ENCODE measurements around the gene TJAP1. TPM values are rescaled to one million over a fixed set of nuclear protein-coding genes. Genes with fewer than 3 reads are reported as not detected.
A peak's percentile ranks its signal among the peaks of the same experiment; 100 is the strongest.

Gene TJAP1
- total and polyA plus RNA-seq, 8 donors, result 24.5 to 46.9 (median 37.5) TPM

GRCh38 chr6:43475516-43475915, 1.9 kb upstream of the TJAP1 start:
- H3K9me3 ChIP-seq, result no peaks in the 10 kb centered on the region
- intact Hi-C loops (cut with DNase I), result no loop called here

GRCh38 chr6:43476746-43477145, 624 bp upstream of the TJAP1 start:
- no peak for ATAC-seq
- Histone ChIP-seq H3K27me3 (peaks cover 0 to 7% of the 10 kb centered on the region in 2 donors), H3K4me3 (peak overlapping the region; percentile 57 to 70), H3K27ac (peak overlapping the region in 1 of 2 donors; percentile 75), H3K9me3 (no peaks in the 10 kb centered on the region), H3K4me1 (peaks cover 12 to 25% of the 10 kb centered on the region in 2 donors), H3K36me3 (no peaks in the 10 kb centered on the region)
- intact Hi-C loops (cut with DNase I), result no loop called here
- no peak for DNase-seq
- TF ChIP-seq CTCF (IDR thresholded peaks at IDR 0.05), result no peak

More at GRCh38 chr6:43475516-43475915, 1.9 kb upstream of the TJAP1 start:
- Histone ChIP-seq H3K27me3 (peaks cover 0 to 14% of the 10 kb centered on the region in 2 donors), H3K27ac (no peak overlapping the region), H3K4me1 (peaks cover 12 to 25% of the 10 kb centered on the region in 2 donors), H3K36me3 (no peaks in the 10 kb centered on the region), H3K4me3 (no peak overlapping the region)
- no peak for TF ChIP-seq CTCF (IDR thresholded peaks at IDR 0.05)
- no peak for ATAC-seq
- DNase-seq, result no peak

GRCh38 chr6:43478008-43478372, 620 bp downstream of the TJAP1 start:
- peaks cover 12 to 25% of the 10 kb centered on the region in 2 donors for H3K4me1 ChIP-seq
- DNase-seq (no peak), ATAC-seq (no peak)
- H3K27me3 ChIP-seq, result no peaks in the 10 kb centered on the region
- intact Hi-C loops (cut with DNase I), result no loop called here
- H3K36me3 ChIP-seq, result no peaks in the 10 kb centered on the region
- H3K9me3 ChIP-seq, result no peaks in the 10 kb centered on the region
- peak overlapping the region in 1 of 2 donors; percentile 75 for H3K27ac ChIP-seq
- H3K4me3 ChIP-seq, result peak overlapping the region; percentile 57 to 70
- no peak for TF ChIP-seq CTCF (IDR thresholded peaks at IDR 0.05)

GRCh38 chr6:43481075-43481474, 3.7 kb downstream of the TJAP1 start:
- no peak for TF ChIP-seq CTCF (IDR thresholded peaks at IDR 0.05)

GRCh38 chr6:43481591-43482236, 4.3 kb downstream of the TJAP1 start:
- Histone ChIP-seq H3K4me1 (peaks cover 11 to 25% of the 10 kb centered on the region in 2 donors), H3K27ac (no peak overlapping the region), H3K36me3 (peaks cover 0 to 7% of the 10 kb centered on the region in 2 donors), H3K9me3 (no peaks in the 10 kb centered on the region), H3K27me3 (no peaks in the 10 kb centered on the region), H3K4me3 (no peak overlapping the region)
- DNase-seq, result no peak
- no peak for TF ChIP-seq CTCF (IDR thresholded peaks at IDR 0.05)
- intact Hi-C loops (cut with DNase I), result no loop called here
- no peak for ATAC-seq

More at GRCh38 chr6:43481075-43481474, 3.7 kb downstream of the TJAP1 start:
- intact Hi-C loops (cut with DNase I), result no loop called here
- Histone ChIP-seq H3K4me3 (no peak overlapping the region), H3K9me3 (no peaks in the 10 kb centered on the region), H3K27me3 (no peaks in the 10 kb centered on the region), H3K36me3 (peaks cover 0 to 4% of the 10 kb centered on the region in 2 donors), H3K4me1 (peaks cover 12 to 25% of the 10 kb centered on the region in 2 donors), H3K27ac (no peak overlapping the region)
- no peak for DNase-seq
- ATAC-seq, result no peak

Measured in left lung (tissue), 10 donors.